Measurements from ENCODE around the gene IL1RAP.

Gene IL1RAP

DNA sequence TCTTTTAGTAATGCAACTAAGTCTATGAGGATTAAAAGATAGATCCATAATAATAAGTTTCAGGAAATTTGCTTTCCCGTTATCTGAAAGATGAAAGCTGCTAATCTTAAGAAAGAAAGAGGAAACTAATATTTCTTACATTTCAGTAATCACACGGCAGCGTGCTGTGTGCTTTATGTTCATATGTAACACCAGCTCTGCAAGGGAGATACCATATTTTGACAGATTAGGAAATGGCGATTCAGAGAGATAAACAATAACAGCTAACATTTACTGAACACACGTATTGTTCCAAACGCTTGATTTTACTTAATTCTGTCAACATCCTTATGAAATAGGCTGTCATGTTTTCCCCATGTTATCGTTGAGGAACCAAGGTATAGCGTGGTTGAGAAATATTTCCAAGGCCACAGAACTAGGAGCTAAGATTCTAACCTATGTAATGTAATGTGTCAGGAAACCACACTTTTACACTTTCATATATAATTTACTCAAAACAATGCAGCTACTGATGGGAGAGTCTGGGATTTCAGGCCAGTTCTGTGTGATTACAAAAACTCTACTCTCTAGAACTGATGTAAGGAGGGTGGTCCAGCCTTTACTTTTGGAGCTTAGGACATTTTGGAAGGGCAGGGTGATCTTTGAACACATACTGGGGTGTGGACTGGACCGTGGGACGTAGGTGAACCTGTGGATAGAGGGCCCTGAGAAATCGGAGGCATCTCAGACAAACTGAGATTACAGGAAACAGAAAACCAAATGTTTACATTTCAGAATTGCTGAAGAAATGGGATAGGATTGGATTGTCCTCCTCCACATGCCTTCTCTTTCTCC is 100.6 kb downstream of the IL1RAP start:
- no peak for DNase-seq (ENCODE audit: low spot score)

DNA sequence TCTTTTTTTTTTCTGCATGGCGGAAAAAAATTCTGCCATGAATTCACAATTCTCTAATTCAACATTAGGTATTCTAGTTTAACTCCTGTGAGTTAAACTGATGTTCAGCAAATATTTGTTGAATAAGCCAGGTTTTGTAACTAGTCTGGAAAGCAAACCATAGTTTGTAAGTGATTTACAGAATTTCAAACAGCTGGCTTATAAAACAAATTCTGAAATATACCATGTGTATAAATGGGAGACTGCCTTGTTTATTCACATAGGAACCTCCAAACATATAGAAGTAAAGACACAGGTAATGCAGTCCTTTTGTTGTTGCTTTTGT is 101.1 kb downstream of the IL1RAP start:
- no peak for DNase-seq (ENCODE audit: low spot score)

- no peak for DNase-seq (ENCODE audit: low spot score)
Observed at GRCh38 chr3:190615607-190616006, 101.7 kb downstream of the IL1RAP start.

GRCh38 chr3:190616637-190617036 is 102.8 kb downstream of the IL1RAP start:
- DNase-seq (ENCODE audit: low spot score) = no peak

GRCh38 chr3:190617185-190617584 is 103.3 kb downstream of the IL1RAP start:
- DNase-seq (ENCODE audit: low spot score) = peak; percentile 2

GRCh38 chr3:190618330-190619030 is 104.6 kb downstream of the IL1RAP start:
- DNase-seq (ENCODE audit: low spot score) = peak; percentile 7

- no peak for DNase-seq (ENCODE audit: low spot score)
Observed at GRCh38 chr3:190619353-190619752, 105.5 kb downstream of the IL1RAP start.

- DNase-seq (ENCODE audit: low spot score) = no peak
Observed at GRCh38 chr3:190619761-190620160, 105.9 kb downstream of the IL1RAP start.

DNA sequence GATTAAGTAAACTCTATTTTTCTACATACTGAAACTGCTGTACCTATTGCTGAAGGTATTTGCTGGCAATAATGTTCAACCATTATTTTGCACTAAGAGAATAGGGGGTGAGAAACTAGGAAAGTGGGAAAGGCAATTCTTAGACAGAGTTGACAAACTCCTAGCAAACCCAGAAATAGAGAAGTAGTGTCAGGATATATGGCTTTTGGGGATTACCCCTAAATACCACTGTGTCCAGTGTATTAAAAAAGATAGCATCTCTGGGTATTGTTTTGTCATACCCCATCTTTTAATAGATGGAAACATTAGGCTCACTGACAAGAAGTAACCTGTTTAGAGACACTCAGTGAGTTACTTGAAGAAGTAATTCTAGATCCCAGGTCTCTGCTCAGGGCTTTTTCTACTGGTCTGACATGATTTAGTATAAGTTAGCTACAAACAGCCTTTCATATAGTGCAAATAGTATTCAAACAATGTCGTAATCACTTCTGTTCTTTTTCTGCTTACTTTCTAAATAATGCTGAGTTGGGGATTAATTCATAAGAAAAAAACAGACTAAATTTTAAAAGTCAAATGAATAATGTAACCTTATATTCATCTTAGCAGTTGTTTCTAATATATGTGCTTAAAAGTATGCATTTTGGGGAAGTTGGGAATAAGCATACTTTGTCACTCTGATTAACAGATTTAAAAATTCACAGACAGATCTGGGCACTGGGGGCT is 107.2 kb downstream of the IL1RAP start:
- no peak for DNase-seq (ENCODE audit: low spot score)

DNA sequence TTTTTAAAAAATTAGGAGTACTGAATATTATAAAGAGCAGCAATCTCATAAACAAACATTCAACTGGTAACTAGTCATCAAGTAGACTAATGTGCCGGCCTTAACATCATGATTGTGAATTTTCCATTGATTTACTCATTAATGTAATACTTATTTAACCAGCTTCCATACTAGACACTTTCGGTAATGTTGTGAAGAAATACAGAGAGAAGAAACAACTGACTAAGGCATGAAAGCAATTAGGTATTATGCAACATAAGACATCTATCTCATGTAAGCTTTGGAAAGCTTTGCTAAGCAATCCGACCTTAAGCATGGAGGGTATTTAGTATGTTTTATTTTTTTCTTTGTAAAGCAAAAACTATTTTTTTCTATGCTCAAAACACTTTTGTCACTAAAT is 108.0 kb downstream of the IL1RAP start:
- DNase-seq (ENCODE audit: low spot score) = no peak

DNA sequence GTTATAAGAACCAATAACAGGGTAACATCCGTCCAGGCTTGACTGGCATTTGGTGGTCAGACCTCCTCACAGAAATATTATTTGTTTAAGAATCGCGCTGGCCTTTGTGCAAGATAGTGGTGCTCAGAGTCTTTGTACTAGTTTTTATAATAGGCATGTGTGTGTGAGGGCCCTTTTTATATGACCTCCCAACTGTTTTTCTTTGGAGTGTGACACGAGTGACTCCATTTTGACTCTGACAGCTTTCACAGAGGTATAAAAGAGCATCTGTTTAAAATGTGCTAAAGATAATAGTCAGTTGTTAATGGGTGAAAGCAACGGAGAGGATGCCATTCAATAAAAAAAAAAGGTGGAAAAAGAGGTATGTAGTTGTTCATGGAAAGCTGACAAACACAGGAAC is 110.4 kb downstream of the IL1RAP start:
- no peak for DNase-seq (ENCODE audit: low spot score)

- DNase-seq (ENCODE audit: low spot score) = no peak
Observed at GRCh38 chr3:190626951-190627620, 113.2 kb downstream of the IL1RAP start.

GRCh38 chr3:190629088-190629487 is 115.2 kb downstream of the IL1RAP start:
- DNase-seq (ENCODE audit: low spot score) = no peak

DNA sequence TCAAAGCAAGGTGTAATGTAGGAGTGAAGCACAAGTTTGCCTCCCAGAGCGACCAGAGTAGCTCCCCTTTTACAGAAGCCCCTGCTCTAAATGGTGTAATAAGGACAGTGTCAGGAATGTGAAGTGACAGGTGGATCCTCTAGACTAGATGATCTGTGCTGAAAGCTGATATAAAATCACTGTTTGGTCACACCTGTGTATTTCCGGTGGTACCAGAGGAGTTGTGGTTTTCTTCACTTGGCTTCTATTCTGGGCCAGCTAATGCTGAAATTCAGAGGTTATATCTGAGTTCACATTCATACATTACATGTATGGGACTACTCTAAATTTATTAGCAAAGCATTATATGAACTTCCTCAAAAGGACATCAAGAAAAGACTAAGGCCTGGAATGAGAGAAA is 117.4 kb downstream of the IL1RAP start:
- DNase-seq (ENCODE audit: low spot score) = no peak

GRCh38 chr3:190641564-190641963 is 127.7 kb downstream of the IL1RAP start:
- DNase-seq (ENCODE audit: low spot score) = no peak

DNA sequence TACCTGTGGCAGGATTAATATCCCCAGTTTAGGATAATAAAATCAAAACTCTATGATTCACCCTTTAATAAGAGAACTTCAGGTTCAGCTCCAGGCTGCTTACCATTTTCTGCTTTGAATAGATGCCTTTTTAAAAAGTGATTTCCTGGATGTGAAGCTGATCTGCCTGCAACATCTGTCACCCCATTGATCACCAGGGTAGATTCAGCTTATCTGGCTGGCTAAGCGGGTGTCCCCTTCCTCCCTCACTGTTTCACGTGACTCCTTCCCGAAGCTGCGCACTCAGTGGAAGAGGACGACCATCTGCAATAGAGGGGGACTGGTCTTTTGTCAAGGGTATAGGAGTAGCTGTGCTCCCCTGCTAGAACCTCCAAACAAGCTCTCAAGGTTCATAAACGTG is 128.1 kb downstream of the IL1RAP start:
- no peak for DNase-seq (ENCODE audit: low spot score)

GRCh38 chr3:190644035-190644434 is 130.2 kb downstream of the IL1RAP start:
- no peak for DNase-seq (ENCODE audit: low spot score)

DNA sequence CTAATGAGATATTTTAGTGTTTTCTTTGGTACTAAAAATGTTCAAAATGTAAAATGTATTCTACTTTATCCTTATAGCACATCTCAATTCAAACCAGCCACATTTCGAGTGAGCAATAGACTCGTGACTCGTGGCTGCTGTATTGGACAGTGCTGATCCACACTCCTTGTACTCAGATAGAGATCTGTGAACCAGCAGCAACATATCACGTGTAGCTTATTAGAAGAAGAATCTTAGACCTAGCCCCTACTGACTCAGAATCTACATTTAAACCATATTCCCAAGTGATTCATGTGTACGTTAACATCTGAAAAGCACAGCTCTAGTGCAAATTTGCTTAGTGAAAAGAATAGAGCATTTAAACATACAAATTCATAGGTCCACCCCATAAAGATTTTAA is 130.9 kb downstream of the IL1RAP start:
- DNase-seq (ENCODE audit: low spot score) = no peak

DNA sequence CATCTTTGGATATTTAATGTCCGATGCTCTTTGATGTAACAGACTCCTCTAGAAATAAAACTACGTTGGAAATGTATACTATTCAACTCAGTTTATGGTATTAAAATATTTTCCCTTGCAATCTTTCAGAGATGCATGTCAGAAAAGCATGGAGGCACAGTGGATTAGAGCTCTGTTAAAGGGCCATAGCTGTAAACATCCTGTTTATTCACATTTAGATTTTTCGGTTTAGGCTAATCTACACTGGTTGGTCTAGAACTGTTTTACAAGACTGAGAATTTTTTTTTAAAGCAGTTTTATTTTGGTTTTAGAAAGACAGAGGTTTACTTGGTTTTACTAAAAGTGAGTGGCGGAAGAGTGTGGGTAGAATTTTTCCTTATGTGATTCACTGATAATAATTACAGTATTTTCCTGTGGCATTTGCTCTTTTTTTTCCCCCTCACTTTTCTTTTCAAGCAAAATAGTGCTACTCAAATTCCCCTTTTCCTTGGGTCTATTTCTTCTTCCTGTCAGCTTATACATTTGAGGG is 132.1 kb downstream of the IL1RAP start:
- no peak for DNase-seq (ENCODE audit: low spot score)

DNA sequence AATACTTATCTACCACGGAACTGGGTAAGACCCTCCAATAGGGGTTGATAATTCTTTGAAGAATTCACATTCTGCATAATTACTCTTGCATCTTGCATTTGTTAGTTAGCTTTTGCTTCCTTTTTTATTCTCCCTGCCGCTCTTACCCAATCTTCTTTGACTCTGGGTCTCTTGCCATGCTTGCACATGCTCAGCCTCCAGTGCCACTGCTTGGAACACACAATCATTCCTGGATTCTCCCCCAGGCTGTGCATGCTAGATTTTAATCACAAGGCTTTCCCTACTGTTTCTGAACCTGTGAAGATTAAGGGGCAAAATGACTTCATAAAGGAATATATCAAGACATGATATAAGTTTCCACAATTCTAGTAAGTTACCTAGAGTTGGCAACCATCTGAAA is 133.1 kb downstream of the IL1RAP start:
- no peak for DNase-seq (ENCODE audit: low spot score)

GRCh38 chr3:190655933-190656332 is 142.0 kb downstream of the IL1RAP start:
- no peak for DNase-seq (ENCODE audit: low spot score)

- DNase-seq (ENCODE audit: low spot score) = no peak
Observed at GRCh38 chr3:190658106-190658505, 144.2 kb downstream of the IL1RAP start.
